ENCODE results near the gene TIMM50. TPM values are rescaled to one million over a fixed set of nuclear protein-coding genes. Genes with fewer than 3 reads are reported as not detected.

The TIMM50 gene
- total and polyA plus RNA-seq, 2 of the 13 experiments (the other 11 are each of a cell fraction or from before 2014, with no cell fraction given): 91.1 to 92.5 TPM

GRCh38 chr19:39506944-39507714 lies 26.5 kb downstream of the TIMM50 start:
- CTCF ChIA-PET (ENCODE audit: low intra/inter-chr PET ratio, low total read pairs): no interaction called here
- no peaks in the 10 kb centered on the region for H4K20me1 ChIP-seq (ENCODE audit: insufficient read depth, low read length)
- H3K36me3 ChIP-seq (replicated peaks in 1 of 2; ENCODE audit: control insufficient read depth in 1 of 2, insufficient read depth in 2 of 2, low read length in 2 of 2): no peaks in the 10 kb centered on the region
- H3K4me3 ChIP-seq (replicated peaks in 1 of 3; ENCODE audit: insufficient read depth in 1 of 3, low read depth in 2 of 3, low read length in 3 of 3): peak overlapping the region in 2 of 3 experiments; percentile 56 to 68; a peak in 4 of 6 replicates
- in situ Hi-C loops (cut with HindIII; ENCODE audit: extremely low pct_ligation_motif_present, low pct_unique_long_range_greater_than_20kb): no loop called here
- no TSS peak for BruUV-seq (replicated peaks)
- no peak overlapping the region for H2AFZ ChIP-seq (ENCODE audit: low read length)
- peaks cover 16 to 53% of the 10 kb centered on the region in 2 experiments for H3K27me3 ChIP-seq (ENCODE audit: control insufficient read depth in 1 of 2, insufficient read depth in 2 of 2, low read length in 2 of 2)
- WGBS (ENCODE audit: low lambda C conversion rate): 30% methylated on average over 25 of the region's 96 CpGs
- POLR2A ChIA-PET: interaction anchor here (1.6 kb wide), 1 partner anchor 62 kb away, joined by 3 read pairs; the partner anchor contains the start of gene SUPT5H
- DNase-seq (ENCODE audit: low spot score): peak; percentile 60
- peak overlapping the region; percentile 70 for H3K4me2 ChIP-seq (ENCODE audit: low read depth, low read length)
- H3K9me3 ChIP-seq (ENCODE audit: low read length): no peaks in the 10 kb centered on the region
- no peak overlapping the region for H3K9ac ChIP-seq (ENCODE audit: insufficient read depth, low read depth, low read length)
- no peak overlapping the region for H3K27ac ChIP-seq (ENCODE audit: extremely low read length, insufficient read depth, low read length)
- H3K4me1 ChIP-seq (ENCODE audit: insufficient read depth, low read length): peaks cover 26% of the 10 kb centered on the region
- FAIRE-seq: no peak
- intact Hi-C loops (cut with micrococcal nuclease; ENCODE audit: unreplicated experiment): no loop called here
- ATAC-seq: peak; percentile 71
- H3K79me2 ChIP-seq (ENCODE audit: insufficient read depth, low read length): no peaks in the 10 kb centered on the region
- TF ChIP-seq MTF1 (CRISPR knock-in tag; IDR thresholded peaks at IDR 0.05) (peak; percentile 90), NFRKB (IDR thresholded peaks at IDR 0.05) (no peak), FOXK1 (CRISPR knock-in tag; IDR thresholded peaks at IDR 0.05; ENCODE audit: borderline replicate concordance, low read depth) (no peak), ZNF354B (CRISPR knock-in tag; IDR thresholded peaks at IDR 0.05) (peak; percentile 41; the same call in 1 of the 2 replicates), ZNF253 (CRISPR knock-in tag; IDR thresholded peaks at IDR 0.05; ENCODE audit: borderline replicate concordance) (peak; percentile 96), TBP (CRISPR knock-in tag; IDR thresholded peaks at IDR 0.05) (no peak), ZNF460 (CRISPR knock-in tag; IDR thresholded peaks at IDR 0.05; ENCODE audit: borderline replicate concordance) (no peak), HDAC2 (CRISPR knock-in tag; IDR thresholded peaks at IDR 0.05) (peak; percentile 44; the same call in 1 of the 2 replicates), PHB2 (IDR thresholded peaks at IDR 0.05; ENCODE audit: partially characterized antibody) (no peak), ZNF224 (CRISPR knock-in tag; IDR thresholded peaks at IDR 0.05) (peak; percentile 64; the same call in 1 of the 2 replicates), ZFP37 (CRISPR knock-in tag; IDR thresholded peaks at IDR 0.05; ENCODE audit: borderline replicate concordance) (no peak), ZNF7 (CRISPR knock-in tag; IDR thresholded peaks at IDR 0.05) (no peak), CBX1 (IDR thresholded peaks at IDR 0.05; ENCODE audit: low read depth) (no peak), LBX2 (CRISPR knock-in tag; IDR thresholded peaks at IDR 0.05; ENCODE audit: borderline replicate concordance) (peak; percentile 75; the same call in 1 of the 2 replicates), AGO1 (IDR thresholded peaks at IDR 0.05; ENCODE audit: low read depth, low read length, poor library complexity, severe bottlenecking) (no peak), PATZ1 (CRISPR knock-in tag; IDR thresholded peaks at IDR 0.05) (no peak), PHF8 (CRISPR knock-in tag; IDR thresholded peaks at IDR 0.05) (peak; percentile 48), DPF2 (CRISPR knock-in tag; IDR thresholded peaks at IDR 0.05; ENCODE audit: borderline replicate concordance, low read depth) (no peak)

Measured in HepG2 (cell line).